Mucosa of rectum (tissue), 2 donors: ENCODE data around the gene ELL.

Source experiments
- H3K27ac ChIP-seq, 2 donors: one replicate each; pipeline ENCODE4 v1.7.0; 2013; ENCODE audit warnings: inconsistent platforms in 2 of 2, low read depth in 2 of 2, low read length in 2 of 2
- H3K27me3 ChIP-seq, 2 donors: one replicate each; pipeline ENCODE4 v1.7.0; 2013; ENCODE audit warnings: low read length in 2 of 2; ENCODE audit not compliant: control insufficient read depth in 2 of 2, insufficient read depth in 2 of 2
- H3K36me3 ChIP-seq, 2 donors: one replicate each; pipeline ENCODE4 v1.7.0; 2013; ENCODE audit warnings: low read length in 2 of 2; ENCODE audit not compliant: control insufficient read depth in 2 of 2, insufficient read depth in 2 of 2
- H3K4me1 ChIP-seq, 2 donors: one replicate each; pipeline ENCODE4 v1.7.0; 2013; ENCODE audit warnings: low read length in 2 of 2, mild to moderate bottlenecking in 1 of 2; ENCODE audit not compliant: control insufficient read depth in 2 of 2, insufficient read depth in 2 of 2
- H3K4me3 ChIP-seq, 2 donors: one replicate each; pipeline ENCODE4 v1.7.0; 2013; ENCODE audit warnings: low read length in 2 of 2
- H3K9ac ChIP-seq, 2 donors: one replicate each; pipeline ENCODE4 v1.7.0; 2013; ENCODE audit warnings: low read length in 2 of 2, low read depth in 1 of 2, mild to moderate bottlenecking in 1 of 2
- H3K9me3 ChIP-seq, 2 donors: one replicate each; pipeline ENCODE4 v1.7.0; 2013; ENCODE audit warnings: low read length in 2 of 2; ENCODE audit not compliant: control insufficient read depth in 2 of 2
- donor health status: healthy.
- donor health status: Normal muscosa, but diverticular disease.

The ELL gene

DNA sequence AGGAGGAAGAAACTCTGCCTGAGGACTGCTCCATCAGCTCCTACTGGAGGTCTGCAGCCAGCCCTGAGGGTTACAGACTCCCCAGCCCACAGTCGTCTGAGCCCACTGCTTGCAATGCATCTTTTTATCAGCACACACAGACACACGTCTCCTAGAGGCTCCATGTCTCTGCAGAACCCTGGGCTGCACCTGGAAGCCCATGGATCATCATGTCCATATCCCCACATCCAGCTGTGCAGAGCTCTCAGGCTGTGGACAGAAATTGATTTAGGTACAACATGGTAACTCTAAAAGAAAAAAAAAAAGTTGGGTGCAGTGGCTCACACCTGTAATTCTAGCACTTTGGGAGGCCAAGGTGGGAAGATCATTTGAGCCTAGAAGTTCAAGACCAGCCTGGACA, 51.1 kb downstream of the ELL start:
- H3K27ac ChIP-seq = no peak overlapping the region
- H3K4me1 ChIP-seq = peaks cover 22 to 23% of the 10 kb centered on the region in 2 donors
- H3K9me3 ChIP-seq = no peaks in the 10 kb centered on the region
- H3K9ac ChIP-seq = no peak overlapping the region
- no peaks in the 10 kb centered on the region for H3K27me3 ChIP-seq
- no peak overlapping the region for H3K4me3 ChIP-seq
- H3K36me3 ChIP-seq = peaks cover 10 to 13% of the 10 kb centered on the region in 2 donors

DNA sequence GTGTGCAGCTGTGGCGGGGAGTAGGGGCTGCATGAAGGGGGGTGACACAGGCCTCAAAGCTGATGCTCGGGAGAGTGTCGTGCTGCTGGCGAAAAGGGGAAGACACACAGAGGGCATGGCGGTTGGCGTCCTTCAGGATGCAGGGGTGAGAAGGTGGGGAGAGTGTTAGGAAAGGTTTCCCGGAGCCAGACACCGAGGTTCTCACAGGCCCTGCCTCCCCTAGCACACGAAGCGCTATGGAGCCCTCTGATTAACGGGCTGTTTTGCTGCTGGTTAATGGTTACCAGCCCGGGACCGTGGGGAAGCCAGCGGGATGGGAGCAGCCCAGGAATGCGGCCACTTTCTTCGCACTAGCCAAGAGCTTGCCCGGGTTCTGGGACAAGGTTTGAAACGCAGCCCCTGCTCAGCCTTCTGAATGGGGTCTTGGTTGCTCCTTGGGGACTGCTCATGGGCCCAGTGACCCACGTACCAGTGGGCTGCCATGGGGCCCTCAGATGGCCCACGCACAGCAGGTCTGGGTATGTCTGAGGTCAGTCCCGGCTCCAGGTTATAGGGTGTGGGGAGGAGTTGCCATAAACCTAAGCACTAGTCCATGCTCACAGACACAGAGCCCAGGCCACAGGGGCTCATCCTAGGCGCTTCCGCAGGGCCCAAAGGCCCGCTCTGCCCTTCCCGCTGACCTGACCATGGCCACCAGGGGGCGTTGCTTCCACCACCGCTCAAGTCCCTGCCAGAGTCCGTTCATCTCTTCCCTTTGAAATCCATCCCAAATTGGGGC, 52.6 kb downstream of the ELL start:
- no peaks in the 10 kb centered on the region for H3K9me3 ChIP-seq
- H3K27ac ChIP-seq = no peak overlapping the region
- H3K9ac ChIP-seq = no peak overlapping the region
- H3K4me1 ChIP-seq = peaks cover 22 to 25% of the 10 kb centered on the region in 2 donors
- H3K27me3 ChIP-seq = no peaks in the 10 kb centered on the region
- H3K36me3 ChIP-seq = peaks cover 12 to 20% of the 10 kb centered on the region in 2 donors
- H3K4me3 ChIP-seq = no peak overlapping the region

DNA sequence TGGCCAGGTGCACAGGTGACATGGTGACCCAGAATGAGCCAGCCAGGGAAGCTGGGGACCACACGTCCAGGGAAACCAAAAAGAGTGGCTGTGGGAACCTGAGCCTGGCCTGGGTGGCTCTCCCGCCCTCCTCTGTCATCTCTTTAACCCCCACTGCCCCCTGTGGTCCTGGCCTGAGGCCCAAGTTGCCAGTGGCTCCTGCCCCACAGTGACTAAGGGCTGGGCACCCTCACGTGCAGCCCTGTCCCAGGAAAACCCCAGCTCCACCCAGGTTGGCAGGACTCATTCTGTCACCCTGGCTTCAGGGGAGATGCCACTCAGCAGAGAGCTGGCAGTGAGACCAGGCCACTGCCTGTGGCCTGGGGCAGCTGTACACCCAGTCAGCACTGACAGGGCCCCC, 53.4 kb downstream of the ELL start:
- peaks cover 12 to 20% of the 10 kb centered on the region in 2 donors for H3K36me3 ChIP-seq
- H3K9ac ChIP-seq = no peak overlapping the region
- no peaks in the 10 kb centered on the region for H3K9me3 ChIP-seq
- no peak overlapping the region for H3K4me3 ChIP-seq
- no peak overlapping the region for H3K27ac ChIP-seq
- no peaks in the 10 kb centered on the region for H3K27me3 ChIP-seq
- H3K4me1 ChIP-seq = peaks cover 17 to 24% of the 10 kb centered on the region in 2 donors

DNA sequence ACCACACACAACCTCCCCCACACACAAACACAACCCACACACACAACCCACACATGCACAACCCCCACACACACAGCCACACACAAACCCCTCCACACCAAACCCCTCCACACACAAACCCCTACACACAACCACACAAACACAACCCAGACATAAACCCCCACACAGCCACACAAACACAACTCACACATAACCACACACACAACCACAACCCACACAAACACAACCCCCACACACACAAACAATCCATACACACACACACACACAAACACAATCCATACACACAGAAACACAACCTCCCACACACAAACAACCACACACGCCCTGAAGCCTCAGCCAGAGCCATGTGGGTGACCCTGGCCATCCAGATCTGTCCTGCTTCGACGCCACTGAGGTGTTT, 53.9 kb downstream of the ELL start:
- no peaks in the 10 kb centered on the region for H3K9me3 ChIP-seq
- H3K27me3 ChIP-seq = no peaks in the 10 kb centered on the region
- H3K36me3 ChIP-seq = peaks cover 12 to 20% of the 10 kb centered on the region in 2 donors
- no peak overlapping the region for H3K27ac ChIP-seq
- H3K9ac ChIP-seq = no peak overlapping the region
- H3K4me1 ChIP-seq = peaks cover 17 to 20% of the 10 kb centered on the region in 2 donors
- no peak overlapping the region for H3K4me3 ChIP-seq

DNA sequence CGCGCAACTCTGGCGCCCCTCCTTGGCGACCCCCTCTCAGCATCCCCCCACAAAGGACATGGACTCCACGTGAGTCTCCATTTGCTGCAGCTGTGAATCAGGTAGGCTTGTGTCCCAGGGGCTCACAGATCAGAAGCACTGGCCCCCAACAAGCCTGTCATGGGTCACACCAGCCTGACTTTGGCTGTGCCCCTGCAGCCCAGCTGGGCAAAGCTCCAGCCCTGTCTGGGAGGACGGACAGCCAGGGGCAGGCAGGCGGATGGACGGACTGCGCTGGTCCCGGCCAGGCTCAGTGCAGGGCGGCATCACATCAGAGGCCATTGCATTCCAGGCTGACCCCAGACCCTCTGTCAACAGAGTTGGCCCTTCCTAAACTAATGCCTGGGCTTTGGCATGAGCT, 55.5 kb downstream of the ELL start:
- H3K4me1 ChIP-seq = peaks cover 18 to 20% of the 10 kb centered on the region in 2 donors
- no peaks in the 10 kb centered on the region for H3K27me3 ChIP-seq
- H3K4me3 ChIP-seq = no peak overlapping the region
- H3K27ac ChIP-seq = no peak overlapping the region
- peaks cover 13 to 23% of the 10 kb centered on the region in 2 donors for H3K36me3 ChIP-seq
- H3K9ac ChIP-seq = no peak overlapping the region
- no peaks in the 10 kb centered on the region for H3K9me3 ChIP-seq

DNA sequence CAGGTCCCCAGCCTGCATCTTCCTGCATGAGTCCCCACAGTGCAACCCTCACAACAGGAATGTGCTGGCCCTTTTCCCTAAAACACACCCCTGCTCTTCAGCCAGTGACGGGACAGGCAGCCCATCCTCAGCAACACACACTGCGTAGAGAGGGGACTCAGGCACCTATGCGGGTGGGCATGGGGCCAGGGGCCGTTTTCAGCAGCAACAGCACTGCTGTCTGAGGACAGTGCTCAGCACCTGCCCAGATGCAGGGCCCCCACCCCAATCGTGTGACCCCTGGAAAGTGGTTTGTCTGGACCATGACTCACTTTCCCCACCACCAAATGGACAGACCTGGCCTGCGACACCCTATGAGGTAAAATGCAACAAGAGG, 55.9 kb downstream of the ELL start:
- no peak overlapping the region for H3K9ac ChIP-seq
- H3K4me3 ChIP-seq = no peak overlapping the region
- H3K27me3 ChIP-seq = no peaks in the 10 kb centered on the region
- H3K36me3 ChIP-seq = peaks cover 17 to 25% of the 10 kb centered on the region in 2 donors
- H3K4me1 ChIP-seq = peaks cover 18 to 20% of the 10 kb centered on the region in 2 donors
- no peak overlapping the region for H3K27ac ChIP-seq
- H3K9me3 ChIP-seq = no peaks in the 10 kb centered on the region

DNA sequence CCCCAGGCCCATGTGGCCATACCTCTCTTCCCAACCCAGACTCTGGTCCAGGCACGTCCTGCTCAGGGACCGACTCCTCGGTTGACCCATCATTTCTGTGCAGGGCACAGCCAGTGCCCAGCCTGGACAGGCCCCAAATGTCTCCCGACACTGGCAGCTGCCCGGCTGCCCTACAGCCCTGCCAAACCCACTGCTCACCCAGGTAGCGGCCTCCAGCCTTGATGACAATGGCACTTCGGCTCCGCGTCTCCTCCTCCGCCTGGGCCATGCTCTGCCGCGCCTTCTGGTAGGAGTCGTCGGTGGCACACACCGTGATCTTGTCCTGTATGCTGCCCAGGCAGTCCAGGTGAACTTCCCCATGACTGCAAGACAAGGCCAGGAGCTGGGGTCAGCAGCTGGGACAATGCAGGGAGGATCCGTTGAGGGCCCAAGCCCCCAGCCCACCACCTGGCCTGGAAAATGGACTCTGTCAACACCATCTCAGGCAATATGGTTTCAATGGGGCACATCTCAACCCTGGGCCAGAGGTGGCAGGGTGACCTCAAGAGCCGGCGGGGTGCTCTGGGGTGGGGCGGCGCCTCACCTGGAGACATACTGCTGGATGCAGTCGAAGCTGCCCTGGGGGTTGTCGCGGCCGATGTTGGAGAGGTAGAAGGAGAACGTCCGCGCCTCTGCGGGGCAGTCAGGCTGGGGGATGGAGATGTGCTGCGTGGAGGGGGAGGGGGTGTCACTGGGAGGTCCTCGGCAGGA, 56.5 kb downstream of the ELL start:
- Histone ChIP-seq H3K9ac (peak overlapping the region in 1 of 2 donors; percentile 16), H3K4me1 (peaks cover 20 to 24% of the 10 kb centered on the region in 2 donors), H3K4me3 (no peak overlapping the region), H3K27me3 (no peaks in the 10 kb centered on the region), H3K36me3 (peaks cover 18 to 26% of the 10 kb centered on the region in 2 donors), H3K27ac (peak overlapping the region; percentile 70 to 74), H3K9me3 (no peaks in the 10 kb centered on the region)

DNA sequence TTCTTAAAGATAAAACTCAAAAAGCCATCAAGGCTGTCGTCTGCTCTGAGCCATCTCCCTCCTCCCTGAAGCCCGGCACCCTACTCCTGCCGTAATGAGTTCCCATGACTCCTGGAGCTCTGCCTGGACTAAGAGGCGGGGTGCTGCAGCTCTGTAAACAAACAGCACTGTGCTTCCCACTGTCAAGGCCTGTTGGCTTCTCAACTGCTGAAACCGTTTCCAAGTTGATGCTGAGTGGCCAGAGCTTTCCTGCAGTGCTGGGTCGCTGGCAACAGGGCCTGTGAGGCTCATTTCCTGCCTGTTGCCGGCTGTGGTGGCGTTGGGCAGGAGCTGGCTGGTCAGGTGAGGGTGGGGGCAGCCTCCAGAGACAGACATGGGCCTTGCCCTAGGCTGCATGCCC, 57.2 kb downstream of the ELL start:
- Histone ChIP-seq H3K9ac (peak overlapping the region in 1 of 2 donors; percentile 16), H3K4me3 (no peak overlapping the region), H3K27ac (peak overlapping the region; percentile 70 to 74), H3K27me3 (no peaks in the 10 kb centered on the region), H3K4me1 (peaks cover 27 to 30% of the 10 kb centered on the region in 2 donors), H3K9me3 (no peaks in the 10 kb centered on the region), H3K36me3 (peaks cover 18 to 30% of the 10 kb centered on the region in 2 donors)

DNA sequence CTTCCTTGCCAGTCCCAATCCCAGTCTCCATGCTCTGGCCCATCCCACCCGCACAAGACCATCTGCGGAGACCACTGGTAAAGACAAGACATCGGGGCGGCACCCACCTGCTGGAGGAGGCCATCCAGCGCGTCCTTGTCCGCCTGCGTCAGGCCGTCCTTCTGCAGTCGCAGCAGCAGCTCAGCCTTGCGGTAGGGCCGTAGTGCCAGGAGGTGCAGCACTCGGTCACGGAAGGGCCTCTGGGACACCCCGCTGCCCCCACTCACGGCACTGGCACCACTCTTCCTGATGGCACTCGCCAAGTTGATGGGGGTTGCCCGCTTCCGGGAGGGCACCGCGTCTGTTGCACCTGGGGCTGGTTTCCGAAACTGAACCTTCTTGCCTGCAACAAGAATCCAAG, 60.4 kb downstream of the ELL start:
- Histone ChIP-seq H3K27ac (no peak overlapping the region), H3K9ac (no peak overlapping the region), H3K9me3 (no peaks in the 10 kb centered on the region), H3K4me3 (no peak overlapping the region), H3K27me3 (no peaks in the 10 kb centered on the region), H3K36me3 (peaks cover 34 to 49% of the 10 kb centered on the region in 2 donors), H3K4me1 (peaks cover 25 to 26% of the 10 kb centered on the region in 2 donors)

DNA sequence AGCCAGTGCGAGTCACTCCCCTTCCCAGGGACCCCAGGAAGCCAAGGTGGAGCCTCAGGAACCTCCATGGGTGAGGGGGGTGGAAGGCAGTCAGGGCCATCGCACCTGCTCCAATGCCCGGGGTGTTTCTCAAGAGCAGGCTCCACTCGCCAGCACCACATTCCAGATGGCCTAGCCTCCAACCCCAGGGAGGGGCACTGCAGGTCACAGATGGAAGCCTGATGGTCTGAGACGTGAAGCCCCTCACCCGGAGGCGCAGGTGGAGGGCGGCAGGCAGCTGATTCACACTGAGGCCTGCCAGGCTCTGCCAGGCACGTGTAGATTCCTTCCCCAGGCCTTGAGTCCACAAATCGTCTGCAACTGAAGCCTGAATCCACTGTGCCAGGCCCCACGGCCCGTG, 61.0 kb downstream of the ELL start:
- H3K4me1 ChIP-seq = peaks cover 25 to 26% of the 10 kb centered on the region in 2 donors
- H3K36me3 ChIP-seq = peaks cover 39 to 54% of the 10 kb centered on the region in 2 donors
- H3K27ac ChIP-seq = peak overlapping the region in 1 of 2 donors; percentile 79
- no peaks in the 10 kb centered on the region for H3K27me3 ChIP-seq
- H3K4me3 ChIP-seq = no peak overlapping the region
- H3K9me3 ChIP-seq = no peaks in the 10 kb centered on the region
- H3K9ac ChIP-seq = no peak overlapping the region
